Trophoblast cell (in vitro differentiated cells and primary cell): ENCODE data around the gene KCNAB1.
"Not testable (repeated sequence)": the region's sequence is repeated elsewhere in the genome, so short reads cannot be mapped to it uniquely, and the experiment has no call there.

Source experiments
- DNase-seq, 2 donors: peaks; one replicate each; pipeline ENCODE4 v3.0.0-alpha.2; 2016
- H2AFZ ChIP-seq: 2 replicates; pipeline ENCODE4 v1.6.1; 2013; ENCODE audit warnings: low read length, moderate library complexity, mild to moderate bottlenecking; ENCODE audit not compliant: insufficient read depth, poor library complexity
- H2AK5ac ChIP-seq: 2 replicates; pipeline ENCODE4 v1.6.1; 2013; ENCODE audit warnings: mild to moderate bottlenecking, low read length
- H2BK120ac ChIP-seq: 2 replicates; pipeline ENCODE4 v1.6.1; 2013; ENCODE audit warnings: low read length, mild to moderate bottlenecking, moderate library complexity; ENCODE audit not compliant: insufficient read depth, poor library complexity
- H2BK12ac ChIP-seq: 2 replicates; pipeline ENCODE4 v1.6.1; 2013; ENCODE audit warnings: mild to moderate bottlenecking, low read length, moderate library complexity
- H2BK5ac ChIP-seq: 2 replicates; pipeline ENCODE4 v1.6.1; 2013; ENCODE audit warnings: low read length, low read depth, moderate library complexity, mild to moderate bottlenecking; ENCODE audit not compliant: poor library complexity
- H3K14ac ChIP-seq: 2 replicates; pipeline ENCODE4 v1.6.1; 2013; ENCODE audit warnings: mild to moderate bottlenecking, low read length
- H3K18ac ChIP-seq: 2 replicates; pipeline ENCODE4 v1.6.1; 2013; ENCODE audit warnings: mild to moderate bottlenecking, low read length
- H3K23ac ChIP-seq: 2 replicates; pipeline ENCODE4 v1.6.1; 2013; ENCODE audit warnings: low read length
- H3K27ac ChIP-seq: 2 replicates; pipeline ENCODE4 v1.5.1; 2013; ENCODE audit warnings: low read depth, mild to moderate bottlenecking, inconsistent platforms, low read length, moderate library complexity
- H3K27me3 ChIP-seq: 2 replicates; pipeline ENCODE4 v1.6.1; 2013; ENCODE audit warnings: inconsistent platforms, mild to moderate bottlenecking, low read length, moderate library complexity; ENCODE audit not compliant: insufficient read depth
- H3K36me3 ChIP-seq, 2 experiments: 1 replicate in 1 of 2; 2 replicates in 1 of 2; pipeline ENCODE4 v1.6.1; 2013; ENCODE audit warnings: low read length in 2 of 2, mild to moderate bottlenecking in 2 of 2, moderate library complexity in 1 of 2; ENCODE audit not compliant: insufficient read depth in 2 of 2, control insufficient read depth in 1 of 2
- H3K4ac ChIP-seq: 2 replicates; pipeline ENCODE4 v1.6.1; 2013; ENCODE audit warnings: low read depth, mild to moderate bottlenecking, low read length, moderate library complexity
- H3K4me1 ChIP-seq, 2 experiments: 1 replicate in 1 of 2; 2 replicates in 1 of 2; pipeline ENCODE4 v1.6.1; 2013; ENCODE audit warnings: low read length in 2 of 2, mild to moderate bottlenecking in 2 of 2, moderate library complexity in 1 of 2; ENCODE audit not compliant: insufficient read depth in 2 of 2, control insufficient read depth in 1 of 2
- H3K4me2 ChIP-seq: 2 replicates; pipeline ENCODE4 v1.6.1; 2013; ENCODE audit warnings: inconsistent platforms, mild to moderate bottlenecking, low read length, moderate library complexity
- H3K4me3 ChIP-seq: 2 replicates; pipeline ENCODE4 v1.5.1; 2013; ENCODE audit warnings: mild to moderate bottlenecking, low read depth, low read length, inconsistent platforms
- H3K79me1 ChIP-seq: one replicate; pipeline ENCODE4 v1.6.1; 2013; ENCODE audit warnings: low read length
- H3K79me2 ChIP-seq: 2 replicates; pipeline ENCODE4 v1.6.1; 2013; ENCODE audit warnings: low read length, mild to moderate bottlenecking; ENCODE audit not compliant: control insufficient read depth, insufficient read depth, poor library complexity
- H3K9ac ChIP-seq: 2 replicates; pipeline ENCODE4 v1.6.1; 2013; ENCODE audit warnings: mild to moderate bottlenecking, low read length
- H3K9me3 ChIP-seq: 2 replicates; pipeline ENCODE4 v1.6.1; 2013; ENCODE audit warnings: low read depth, mild to moderate bottlenecking, control low read depth, inconsistent platforms, low read length; ENCODE audit not compliant: insufficient read depth
- H4K12ac ChIP-seq: 2 replicates; pipeline ENCODE4 v1.6.1; 2013; ENCODE audit warnings: low read depth, mild to moderate bottlenecking, low read length, moderate library complexity
- H4K8ac ChIP-seq: 2 replicates; pipeline ENCODE4 v1.6.1; 2013; ENCODE audit warnings: low read depth, mild to moderate bottlenecking, low read length, moderate library complexity
- H4K91ac ChIP-seq: one replicate; pipeline ENCODE4 v1.6.1; 2013; ENCODE audit warnings: low read depth, mild to moderate bottlenecking, low read length, moderate library complexity
- WGBS: extraction: QIAGEN DNeasy Blood & Tissue Kit; methylation state at CpG from one replicate; pipeline ENCODE4 v1.1.7; 2013; ENCODE audit warnings: missing lambda C conversion rate; ENCODE audit not compliant: insufficient read length, insufficient coverage; ENCODE audit errors: extremely low coverage; 5-methylcytosine and 5-hydroxymethylcytosine counted together

Gene KCNAB1

DNA sequence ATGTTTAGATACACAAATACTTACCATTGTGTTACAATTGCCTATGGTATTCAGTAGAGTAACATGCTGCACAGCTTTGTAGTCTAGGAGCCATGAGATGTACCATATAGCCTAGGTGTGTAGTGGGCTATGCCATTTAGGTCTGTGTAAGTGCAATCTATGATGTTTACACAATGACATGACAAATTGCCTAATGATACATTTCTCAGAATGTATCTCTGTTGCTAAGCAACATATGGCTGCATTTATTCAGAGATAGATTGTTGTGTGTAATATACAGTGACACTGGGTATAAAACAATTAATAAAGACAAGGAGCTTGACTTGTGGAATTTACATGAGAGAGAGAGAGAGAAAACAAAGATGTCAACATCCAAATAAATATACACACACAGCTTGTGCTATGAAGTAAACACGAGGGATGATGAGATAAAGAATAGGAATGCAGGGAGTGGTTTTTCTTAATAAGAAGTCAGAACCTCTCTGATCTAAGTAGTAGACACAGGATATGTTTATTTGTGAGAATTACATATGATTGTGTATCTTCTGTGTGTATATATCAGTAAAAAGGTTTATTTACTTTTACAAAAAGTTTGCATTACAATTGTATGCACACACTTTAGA lies 110.0 kb downstream of the KCNAB1 start:
- no peak overlapping the region for H3K4me2 ChIP-seq
- no peak overlapping the region for H2AK5ac ChIP-seq
- H3K18ac ChIP-seq = no peak overlapping the region
- H3K36me3 ChIP-seq = no peaks in the 10 kb centered on the region
- H2BK120ac ChIP-seq = no peak overlapping the region
- no peak overlapping the region for H3K23ac ChIP-seq
- WGBS = no CpG with 5 or more reads among the region's 1 CpG
- no peak overlapping the region for H4K12ac ChIP-seq
- peaks cover 0 to 2% of the 10 kb centered on the region in 2 experiments for H3K4me1 ChIP-seq
- DNase-seq = peak in 1 of 2 donors; percentile 77
- H4K8ac ChIP-seq = no peak overlapping the region
- H4K91ac ChIP-seq = no peak overlapping the region
- no peak overlapping the region for H2AFZ ChIP-seq
- no peaks in the 10 kb centered on the region for H3K27me3 ChIP-seq
- no peaks in the 10 kb centered on the region for H3K79me1 ChIP-seq
- no peak overlapping the region for H3K14ac ChIP-seq
- no peaks in the 10 kb centered on the region for H3K9me3 ChIP-seq
- H3K4me3 ChIP-seq = no peak overlapping the region
- no peak overlapping the region for H3K9ac ChIP-seq
- no peak overlapping the region for H2BK5ac ChIP-seq
- H3K79me2 ChIP-seq = no peaks in the 10 kb centered on the region
- no peak overlapping the region for H3K4ac ChIP-seq
- no peak overlapping the region for H2BK12ac ChIP-seq
- no peak overlapping the region for H3K27ac ChIP-seq

DNA sequence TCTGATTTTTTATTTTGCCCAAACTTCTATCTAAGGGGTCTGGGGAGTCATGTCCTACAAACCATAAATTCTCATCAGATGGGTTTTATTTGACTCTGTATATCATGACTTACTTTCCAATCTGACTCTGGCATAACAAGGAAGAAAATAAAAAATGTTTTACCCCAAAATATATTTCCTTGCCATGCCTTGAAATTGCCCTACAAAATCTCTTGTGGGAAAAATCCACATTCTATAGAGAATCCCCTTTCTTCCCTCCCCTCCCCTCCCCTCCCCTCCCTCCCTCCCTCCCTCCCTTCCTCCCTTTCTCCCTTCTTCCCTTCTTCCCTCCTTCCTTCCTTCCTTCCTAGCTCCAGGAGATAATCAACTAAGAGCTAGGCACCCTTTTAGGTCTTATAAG lies 110.8 kb downstream of the KCNAB1 start:
- not testable (repeated sequence) for DNase-seq, H3K23ac ChIP-seq, H3K79me2 ChIP-seq, H3K36me3 ChIP-seq, H4K91ac ChIP-seq, H2BK5ac ChIP-seq, H3K9ac ChIP-seq, H3K27me3 ChIP-seq, H3K14ac ChIP-seq, H4K12ac ChIP-seq, H3K4me3 ChIP-seq, H3K4ac ChIP-seq, H3K4me1 ChIP-seq, H3K79me1 ChIP-seq, H3K9me3 ChIP-seq, H2AK5ac ChIP-seq, H2BK120ac ChIP-seq, H2BK12ac ChIP-seq, H3K4me2 ChIP-seq, H2AFZ ChIP-seq, H3K18ac ChIP-seq, H4K8ac ChIP-seq, H3K27ac ChIP-seq

GRCh38 chr3:156233876-156234275 lies 113.5 kb downstream of the KCNAB1 start:
- peaks cover 0 to 2% of the 10 kb centered on the region in 2 experiments for H3K4me1 ChIP-seq
- H2BK5ac ChIP-seq = no peak overlapping the region
- H3K4ac ChIP-seq = no peak overlapping the region
- H3K14ac ChIP-seq = no peak overlapping the region
- no peaks in the 10 kb centered on the region for H3K9me3 ChIP-seq
- H3K4me3 ChIP-seq = no peak overlapping the region
- H3K27me3 ChIP-seq = no peaks in the 10 kb centered on the region
- no peak overlapping the region for H3K27ac ChIP-seq
- H2AK5ac ChIP-seq = no peak overlapping the region
- H3K79me2 ChIP-seq = no peaks in the 10 kb centered on the region
- H4K8ac ChIP-seq = no peak overlapping the region
- H3K18ac ChIP-seq = no peak overlapping the region
- no peaks in the 10 kb centered on the region for H3K36me3 ChIP-seq
- H3K79me1 ChIP-seq = no peaks in the 10 kb centered on the region
- H4K12ac ChIP-seq = no peak overlapping the region
- no peak overlapping the region for H2BK120ac ChIP-seq
- no peak overlapping the region for H3K23ac ChIP-seq
- peak; percentile 83 to 94 for DNase-seq
- no peak overlapping the region for H3K4me2 ChIP-seq
- no CpG with 5 or more reads among the region's 2 CpGs for WGBS
- H2AFZ ChIP-seq = no peak overlapping the region
- H2BK12ac ChIP-seq = no peak overlapping the region
- no peak overlapping the region for H3K9ac ChIP-seq
- H4K91ac ChIP-seq = no peak overlapping the region

- Histone ChIP-seq H3K23ac (no peak overlapping the region), H2AK5ac (no peak overlapping the region), H4K8ac (no peak overlapping the region), H3K18ac (no peak overlapping the region), H3K79me1 (no peaks in the 10 kb centered on the region), H3K4me3 (no peak overlapping the region), H2BK5ac (no peak overlapping the region), H3K27me3 (no peaks in the 10 kb centered on the region), H3K9ac (no peak overlapping the region), H3K9me3 (no peaks in the 10 kb centered on the region), H3K36me3 (no peaks in the 10 kb centered on the region), H3K4ac (no peak overlapping the region), H3K27ac (no peak overlapping the region), H3K14ac (no peak overlapping the region), H3K4me2 (no peak overlapping the region), H2AFZ (no peak overlapping the region), H4K12ac (no peak overlapping the region), H2BK12ac (no peak overlapping the region), H2BK120ac (no peak overlapping the region), H3K4me1 (peaks cover 0 to 2% of the 10 kb centered on the region in 2 experiments), H3K79me2 (no peaks in the 10 kb centered on the region), H4K91ac (no peak overlapping the region)
- WGBS = no CpG with 5 or more reads among the region's 3 CpGs
- no peak for DNase-seq
Observed at GRCh38 chr3:156236556-156237260, 116.3 kb downstream of the KCNAB1 start.
